ENCODE measurements around the gene MFSD6.
A peak's percentile ranks its signal among the peaks of the same experiment; 100 is the strongest.
"Not testable (repeated sequence)": the region's sequence is repeated elsewhere in the genome, so short reads cannot be mapped to it uniquely, and the experiment has no call there.

Gene MFSD6

DNA sequence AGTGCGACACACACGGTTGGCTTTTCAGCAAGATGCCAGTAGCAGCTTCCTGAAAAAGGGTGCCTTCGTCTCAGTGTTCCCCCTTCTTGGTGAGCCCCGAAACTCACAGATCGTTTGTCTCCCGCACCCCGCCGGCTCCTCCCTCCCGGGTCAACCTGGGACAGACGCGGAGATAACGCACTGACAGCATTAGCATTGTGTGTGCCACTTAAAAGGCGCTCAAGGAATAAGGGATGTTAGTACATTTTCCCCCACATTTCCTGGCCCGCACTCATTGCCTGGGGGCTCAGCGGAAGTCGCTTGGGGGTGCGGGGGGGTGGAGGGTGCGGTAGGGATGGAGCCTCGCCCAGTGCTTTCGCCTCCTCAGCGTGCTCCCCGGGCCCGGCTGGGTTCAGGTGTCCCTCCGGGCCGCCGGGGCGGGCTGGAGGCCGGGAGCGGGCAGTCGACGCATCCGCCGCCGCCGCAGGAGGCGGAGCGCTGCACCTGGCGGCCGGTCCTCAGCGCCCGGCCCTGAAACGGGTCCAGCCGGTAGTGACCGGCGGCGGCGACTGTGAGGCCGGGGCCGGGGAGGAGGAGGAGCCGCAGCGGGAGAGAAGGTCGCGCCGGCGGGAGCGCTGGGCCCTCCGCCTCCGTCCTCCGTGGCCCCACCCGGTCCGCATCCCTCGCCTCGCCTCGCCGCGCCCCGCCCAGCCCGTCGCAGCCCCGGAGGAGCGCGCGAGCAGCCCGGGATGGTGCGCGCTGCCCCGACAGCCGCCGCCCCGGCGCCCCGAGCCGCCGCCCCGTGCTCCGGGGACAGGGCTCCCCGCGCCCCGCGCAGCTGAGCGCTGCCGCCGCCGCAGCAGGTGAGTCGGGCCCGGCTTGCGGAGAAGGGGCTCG is at the start of gene MFSD6:
TSS of gene MFSD6 (plus strand) at position 694 of the 876 bp plus-strand sequence. CDS start 27,675 bp downstream, outside the sequence.
- peak; percentile 37 to 44 for DNase-seq (ENCODE audit: low read depth in 1 of 2, low spot score in 1 of 2)

DNA sequence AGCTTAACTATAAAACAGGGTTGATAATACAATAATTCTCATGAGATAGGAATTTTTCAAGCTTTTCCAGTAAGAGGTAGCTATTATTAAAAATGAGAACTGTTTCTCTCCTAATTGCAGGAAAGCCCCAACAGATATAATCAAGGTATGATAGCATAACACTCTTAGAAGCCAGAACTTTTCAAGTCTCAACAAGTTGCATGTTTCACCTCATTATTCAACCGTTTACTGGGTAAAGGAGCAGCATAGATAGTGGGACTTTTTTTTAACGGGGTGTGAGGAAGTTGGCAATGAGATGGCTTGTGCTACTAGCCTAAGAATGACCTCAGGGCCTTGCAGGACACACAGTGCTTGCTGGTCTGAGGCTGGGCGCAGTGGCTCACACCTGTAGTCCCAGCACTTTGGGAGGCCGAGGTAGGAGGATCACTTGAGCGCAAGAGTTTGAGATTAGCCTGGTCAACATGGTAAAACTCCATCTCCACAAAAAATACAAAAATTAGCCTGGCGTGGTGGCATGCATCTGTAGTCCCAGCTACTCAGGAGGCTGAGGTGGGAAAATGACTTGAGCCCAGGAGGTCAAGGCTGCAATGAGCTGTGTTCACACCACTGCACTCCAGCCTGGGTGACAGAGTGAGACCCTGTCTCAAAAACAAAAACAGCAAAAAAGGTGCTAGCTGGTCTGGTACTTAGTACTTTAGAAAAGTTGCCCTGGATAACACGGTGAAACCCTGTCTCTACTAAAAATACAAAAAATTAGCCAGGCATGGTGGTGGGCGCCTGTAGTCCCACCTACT is 49.3 kb upstream of the MFSD6 start:
- not testable (repeated sequence) for DNase-seq (ENCODE audit: low read depth in 1 of 2, low spot score in 1 of 2)

DNA sequence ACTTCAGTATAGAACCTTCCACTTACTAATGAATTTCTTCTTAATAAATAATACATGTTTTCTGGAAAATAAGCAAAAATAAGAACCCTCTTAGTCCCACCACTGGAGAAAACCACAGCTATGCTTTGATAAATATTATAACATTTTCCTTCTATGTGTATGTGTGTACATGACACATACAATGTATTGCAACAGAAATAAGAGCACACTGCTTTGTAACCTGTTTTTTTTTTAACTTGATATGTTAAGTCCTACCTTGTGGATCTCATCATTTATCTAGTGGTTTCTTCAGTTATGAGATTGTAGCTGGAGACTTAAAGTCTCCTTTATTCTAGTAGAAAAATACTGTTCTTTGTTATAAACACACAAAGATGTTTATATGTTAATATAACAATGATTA is 47.6 kb upstream of the MFSD6 start:
- no peak for DNase-seq (ENCODE audit: low read depth in 1 of 2, low spot score in 1 of 2)

DNA sequence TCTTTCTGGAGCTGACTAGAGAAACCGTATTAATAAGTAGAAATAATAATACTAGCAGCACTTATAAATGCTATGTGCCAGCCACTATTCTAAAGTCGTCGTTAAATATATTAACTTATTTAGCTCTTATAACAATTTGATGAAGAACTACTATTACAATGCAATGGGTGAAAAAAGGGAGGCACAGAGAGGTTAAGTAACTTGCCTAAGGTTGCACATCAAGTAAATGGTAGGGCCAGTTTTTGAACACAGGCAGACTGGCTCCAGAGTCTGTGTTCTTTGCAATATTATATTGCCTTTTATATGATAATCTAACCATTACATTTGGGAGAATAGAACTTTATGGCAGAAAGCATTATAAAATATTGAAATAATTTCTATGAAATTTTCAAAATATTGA is 47.2 kb upstream of the MFSD6 start:
- DNase-seq (ENCODE audit: low read depth in 1 of 2, low spot score in 1 of 2), result no peak

DNA sequence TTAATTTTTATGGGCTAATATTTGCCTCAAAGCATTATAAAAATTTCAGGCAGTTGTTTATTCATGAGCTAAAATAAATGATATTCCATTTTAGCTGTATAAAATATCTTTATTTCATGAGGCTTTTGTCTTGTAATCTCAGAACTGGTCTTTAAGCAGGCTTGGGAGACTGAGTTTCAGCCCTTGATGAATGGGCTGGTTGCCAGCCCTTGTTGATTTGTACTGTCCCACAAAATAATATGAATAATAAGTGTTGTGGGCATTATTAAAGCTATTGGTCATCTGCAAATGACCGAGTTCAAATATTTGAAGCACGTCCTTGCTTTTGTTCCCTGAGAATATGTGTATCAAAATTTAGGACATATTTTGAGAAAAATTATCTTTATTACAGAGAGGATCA is 46.6 kb upstream of the MFSD6 start:
- DNase-seq (ENCODE audit: low read depth in 1 of 2, low spot score in 1 of 2), result no peak

DNA sequence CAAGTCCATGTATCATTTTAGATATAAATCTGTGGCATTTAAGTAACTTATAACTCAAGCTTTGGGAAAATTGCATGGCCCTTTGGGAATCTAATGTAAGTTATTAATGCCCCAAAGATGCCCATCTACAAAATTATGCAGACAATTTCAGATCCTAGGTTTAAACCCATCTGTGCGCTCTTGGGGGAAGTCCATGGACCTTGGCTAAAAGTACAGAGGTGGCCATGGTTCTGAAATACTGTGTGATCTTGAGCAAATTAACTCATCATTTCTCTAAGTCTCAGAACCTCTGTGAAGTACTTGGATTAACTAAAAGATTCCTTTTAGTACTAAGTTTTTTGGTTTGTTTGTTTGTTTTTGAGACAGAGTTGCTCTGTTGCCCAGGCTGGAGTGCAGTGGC is 45.3 kb upstream of the MFSD6 start:
- no peak for DNase-seq (ENCODE audit: low read depth in 1 of 2, low spot score in 1 of 2)

DNA sequence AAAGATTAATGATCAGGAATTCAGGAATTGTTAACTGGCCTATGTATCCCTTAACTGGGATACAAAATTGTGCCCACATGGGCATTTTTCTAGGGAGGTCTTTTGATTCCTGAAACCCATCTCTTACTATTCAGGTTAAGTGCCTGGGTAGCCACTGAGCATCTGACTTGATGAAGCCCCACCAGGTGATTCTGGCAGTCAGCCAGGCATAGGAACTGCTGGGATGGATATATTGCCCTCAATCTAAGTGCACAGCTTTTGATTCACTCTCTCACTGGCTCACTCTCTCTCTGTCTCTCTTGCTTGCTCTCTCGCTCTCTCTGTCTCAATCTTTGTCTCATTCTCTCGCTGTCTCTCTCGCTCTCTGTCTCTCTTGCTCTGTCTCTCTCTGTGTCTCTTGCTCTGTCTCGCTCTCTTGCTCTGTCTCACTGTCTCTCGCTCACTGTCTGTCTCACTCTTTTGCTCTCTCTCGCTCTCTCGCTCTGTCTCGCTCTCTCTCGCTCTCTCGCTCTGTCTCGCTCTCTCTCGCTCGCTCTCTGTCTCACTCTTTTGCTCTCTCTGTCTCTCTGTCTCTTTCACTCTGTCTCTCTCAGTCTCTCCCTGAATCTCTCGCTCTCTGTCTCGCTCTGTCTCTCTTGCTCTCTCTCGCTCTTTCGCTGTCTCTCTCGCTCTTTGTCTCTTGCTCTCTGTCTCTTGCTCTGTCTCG is 42.5 kb upstream of the MFSD6 start:
- no peak for DNase-seq (ENCODE audit: low read depth in 1 of 2, low spot score in 1 of 2)

DNA sequence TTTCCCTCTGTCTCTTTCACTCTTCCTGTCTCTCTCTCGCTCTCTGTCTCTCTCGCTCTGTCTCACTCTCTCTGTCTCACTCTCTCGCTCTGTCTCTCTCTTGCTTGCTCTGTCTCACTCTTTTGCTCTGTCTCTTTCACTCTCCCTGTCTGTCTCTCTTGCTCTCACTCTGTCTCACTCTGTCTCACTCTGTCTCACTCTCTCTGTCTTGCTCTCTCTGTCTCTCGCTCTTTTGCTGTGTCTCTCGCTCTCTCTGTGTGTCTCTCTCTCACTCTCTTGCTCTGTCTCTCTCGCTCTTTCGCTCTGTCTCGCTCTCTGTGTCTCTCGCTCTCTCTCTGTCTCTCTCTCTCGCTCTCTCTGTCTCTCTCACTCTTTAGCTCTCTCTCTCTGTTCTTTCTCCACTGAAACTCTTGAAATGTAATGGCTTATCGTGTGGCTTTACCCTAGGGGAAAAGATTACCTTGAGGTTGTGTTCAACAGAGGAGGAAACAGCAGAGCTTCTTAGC is 41.9 kb upstream of the MFSD6 start:
- DNase-seq (ENCODE audit: low read depth in 1 of 2, low spot score in 1 of 2), result no peak

DNA sequence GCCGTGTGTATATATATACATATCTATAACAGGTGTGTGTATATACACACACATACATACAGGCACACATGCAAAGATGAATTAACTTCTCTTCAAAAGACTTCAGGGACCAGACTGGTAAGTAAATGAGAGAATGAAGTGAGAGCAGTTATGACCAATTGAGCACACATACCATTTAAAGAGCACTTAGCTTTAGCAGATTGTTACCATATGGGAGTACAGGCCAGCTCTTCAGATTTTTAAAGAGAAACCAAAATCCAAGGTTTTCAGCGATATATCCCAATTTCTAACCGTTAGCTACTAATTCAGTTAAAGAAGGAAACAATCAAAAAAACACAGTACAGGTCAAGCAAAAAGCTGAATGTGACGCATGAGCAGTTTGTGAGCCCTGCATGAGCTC is 41.1 kb upstream of the MFSD6 start:
- DNase-seq (ENCODE audit: low read depth in 1 of 2, low spot score in 1 of 2), result no peak

DNA sequence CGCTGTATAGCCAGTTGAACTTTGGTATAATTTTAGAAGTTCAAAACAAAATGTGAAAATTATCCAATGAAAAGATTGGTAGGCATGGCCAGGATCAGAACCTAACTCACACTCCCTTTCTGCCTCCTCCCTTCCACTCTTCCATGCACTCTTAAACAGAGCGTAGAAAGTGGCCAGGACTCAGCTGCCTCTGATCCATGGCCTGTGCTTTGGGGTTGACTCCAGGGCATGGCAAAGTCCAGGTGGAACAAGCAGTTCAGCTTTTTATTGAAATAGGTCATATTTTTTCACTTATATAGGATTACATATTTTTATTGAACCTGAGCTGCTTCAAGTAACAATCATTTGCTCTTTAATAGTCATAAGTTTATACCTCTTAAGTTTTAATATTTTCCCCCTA is 38.5 kb upstream of the MFSD6 start:
- no peak for DNase-seq (ENCODE audit: low read depth in 1 of 2, low spot score in 1 of 2)

DNA sequence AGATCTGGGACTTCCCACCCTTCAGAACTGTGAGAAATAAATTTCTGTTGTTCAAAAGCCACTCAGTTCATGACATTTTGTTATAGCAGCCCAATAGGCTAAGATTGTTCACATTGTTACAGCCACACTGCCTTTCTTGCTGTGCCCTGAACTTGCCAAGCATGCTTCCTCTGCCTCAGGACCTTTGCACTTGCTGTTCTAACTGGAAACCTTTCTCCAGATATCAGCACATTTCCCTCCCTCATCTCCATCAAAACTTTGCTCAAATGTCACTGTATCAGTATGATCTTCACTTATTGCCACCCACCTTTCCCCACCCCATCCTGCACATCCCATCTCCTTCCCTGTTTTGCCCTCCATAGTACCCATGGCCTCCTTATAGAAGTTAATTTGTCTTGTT is 32.1 kb upstream of the MFSD6 start:
- no peak for DNase-seq (ENCODE audit: low read depth in 1 of 2, low spot score in 1 of 2)

DNA sequence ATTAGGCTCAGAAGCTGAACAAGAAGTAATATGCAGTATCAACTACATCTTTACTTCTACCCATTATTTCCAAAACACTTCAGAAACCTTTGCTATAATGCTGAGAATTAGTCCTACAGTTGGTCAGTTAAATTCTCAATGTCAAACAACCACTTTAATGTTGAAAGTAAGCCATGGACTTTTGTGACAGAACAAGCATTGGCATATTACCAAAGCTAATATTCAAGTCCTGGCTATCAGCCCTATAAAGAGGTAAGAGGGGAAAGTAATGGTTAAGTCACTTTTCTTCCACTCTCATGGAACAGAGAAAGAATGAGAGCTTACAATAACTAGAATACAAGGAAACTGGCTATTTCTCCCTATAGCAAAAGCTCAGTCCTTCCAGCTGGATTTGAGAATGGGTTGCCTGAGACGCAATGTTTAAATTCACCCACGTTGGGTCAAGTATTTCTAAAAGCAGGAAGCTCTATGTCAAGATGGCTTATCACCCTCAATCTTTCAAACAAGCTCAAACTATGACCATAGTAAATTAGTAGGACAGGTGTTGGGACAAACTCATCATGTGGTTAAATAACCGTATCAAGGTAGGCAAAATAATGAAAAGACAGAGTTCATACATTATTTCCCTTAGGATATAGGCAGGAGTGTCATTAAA is 31.4 kb upstream of the MFSD6 start:
- DNase-seq (ENCODE audit: low read depth in 1 of 2, low spot score in 1 of 2), result no peak

DNA sequence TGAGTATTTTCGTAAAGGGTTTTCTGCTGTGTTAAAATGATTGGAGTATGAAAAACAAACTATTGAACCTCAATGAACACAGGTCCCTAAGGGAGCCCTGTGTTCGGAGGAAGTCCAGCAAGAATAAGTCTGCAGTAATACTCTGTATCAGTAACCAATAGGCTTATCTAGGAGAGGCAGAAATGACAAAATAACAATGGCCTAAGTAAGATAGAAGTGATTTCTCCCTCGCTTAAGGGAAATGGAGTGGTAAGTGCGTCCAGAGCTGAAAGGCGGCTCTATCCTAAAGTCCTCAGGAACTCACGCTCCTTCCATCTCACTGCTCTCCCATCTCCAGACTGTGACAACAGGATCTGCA is 29.3 kb upstream of the MFSD6 start:
- no peak for DNase-seq (ENCODE audit: low read depth in 1 of 2, low spot score in 1 of 2)

DNA sequence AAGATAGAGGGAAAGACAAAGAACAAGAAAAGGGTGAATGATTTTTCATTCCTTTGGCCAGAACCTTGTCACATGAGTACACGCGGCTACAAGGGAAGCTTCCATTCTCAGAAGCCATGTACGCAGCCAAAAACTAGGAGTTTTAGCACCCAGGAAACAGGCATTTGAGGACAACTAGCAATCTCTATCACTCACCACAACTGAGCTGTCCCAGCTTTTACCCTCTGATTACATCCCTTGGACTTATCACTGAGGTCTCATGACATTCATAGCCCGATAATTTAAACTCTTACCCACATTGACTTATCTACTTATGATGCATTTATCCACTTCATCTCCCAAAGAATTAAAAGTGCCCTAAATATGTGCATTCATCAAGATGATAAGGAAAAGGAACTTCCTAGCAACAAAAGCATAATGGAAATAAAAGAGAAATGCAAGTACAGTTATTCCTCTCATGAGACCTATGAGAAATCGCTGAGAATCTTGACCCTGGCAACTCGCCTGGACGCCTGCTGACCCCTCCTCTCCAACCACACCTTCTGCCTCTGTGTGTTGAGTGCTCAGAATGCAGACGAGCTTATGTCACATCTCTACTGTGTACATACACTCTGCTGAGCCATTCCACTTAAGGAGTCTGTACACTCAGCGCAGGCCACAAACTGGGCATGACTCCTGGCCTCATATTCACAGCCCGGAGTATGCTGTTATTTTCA is 28.7 kb upstream of the MFSD6 start:
- no peak for DNase-seq (ENCODE audit: low read depth in 1 of 2, low spot score in 1 of 2)

DNA sequence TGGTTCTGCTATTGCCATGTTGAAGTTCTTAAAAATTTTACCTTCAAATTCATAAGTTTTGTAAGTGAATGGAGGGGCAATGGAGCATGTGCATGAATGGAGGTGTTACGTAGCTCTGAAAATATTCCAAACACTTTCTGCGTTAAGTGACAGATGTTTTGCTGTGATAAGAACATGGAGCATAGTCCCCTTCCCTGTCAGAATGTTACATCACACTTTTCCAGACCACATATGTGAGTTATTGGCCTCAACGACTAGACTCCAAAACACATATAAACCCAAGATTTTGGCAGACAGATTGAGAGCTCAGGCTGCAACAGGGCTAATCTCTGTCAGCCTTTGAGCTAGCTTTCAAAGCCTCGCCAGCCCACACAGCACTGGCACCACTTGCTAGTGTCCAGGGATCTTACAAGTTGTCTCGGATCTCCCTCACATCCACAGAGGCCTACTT is 27.2 kb upstream of the MFSD6 start:
- DNase-seq (ENCODE audit: low read depth in 1 of 2, low spot score in 1 of 2), result no peak

DNA sequence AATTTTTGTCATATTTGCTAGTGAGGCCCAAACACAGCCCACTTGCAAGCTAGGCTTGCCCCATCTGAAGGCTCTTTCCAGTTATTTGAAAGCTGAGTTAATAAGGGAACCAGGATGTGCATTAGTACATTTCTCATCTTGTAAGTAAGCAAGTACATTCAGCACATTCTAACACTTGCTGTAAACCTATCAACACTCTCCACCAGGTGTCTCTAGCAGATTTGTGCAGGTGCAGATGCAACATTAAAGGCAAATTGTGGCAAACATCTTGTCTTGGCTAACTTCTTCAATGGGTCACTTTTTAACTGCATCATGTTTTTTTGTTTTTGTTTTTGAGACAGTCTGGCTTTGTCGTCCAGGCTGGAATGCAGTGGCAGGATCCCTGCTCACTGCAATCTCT is 25.3 kb upstream of the MFSD6 start:
- DNase-seq (ENCODE audit: low read depth in 1 of 2, low spot score in 1 of 2), result no peak

DNA sequence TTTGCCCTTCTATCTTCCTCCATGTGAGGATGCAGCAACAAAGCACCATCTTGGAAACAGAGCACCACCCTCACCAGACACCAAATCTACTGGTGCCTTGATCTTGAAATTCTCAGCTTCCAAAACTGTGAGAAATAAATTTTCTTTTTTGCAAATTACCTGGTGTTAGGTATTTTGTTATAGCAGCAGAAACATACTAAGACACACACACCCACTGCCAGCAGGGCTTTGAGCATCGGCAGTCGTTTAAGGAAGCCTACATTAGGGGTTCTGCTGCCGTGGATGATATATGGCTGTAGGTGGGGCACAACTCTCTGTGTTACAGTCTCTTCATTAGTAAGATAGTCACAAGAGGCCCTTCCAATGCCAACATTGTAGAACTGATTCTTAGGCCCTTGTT is 20.7 kb upstream of the MFSD6 start:
- DNase-seq (ENCODE audit: low read depth in 1 of 2, low spot score in 1 of 2), result no peak

DNA sequence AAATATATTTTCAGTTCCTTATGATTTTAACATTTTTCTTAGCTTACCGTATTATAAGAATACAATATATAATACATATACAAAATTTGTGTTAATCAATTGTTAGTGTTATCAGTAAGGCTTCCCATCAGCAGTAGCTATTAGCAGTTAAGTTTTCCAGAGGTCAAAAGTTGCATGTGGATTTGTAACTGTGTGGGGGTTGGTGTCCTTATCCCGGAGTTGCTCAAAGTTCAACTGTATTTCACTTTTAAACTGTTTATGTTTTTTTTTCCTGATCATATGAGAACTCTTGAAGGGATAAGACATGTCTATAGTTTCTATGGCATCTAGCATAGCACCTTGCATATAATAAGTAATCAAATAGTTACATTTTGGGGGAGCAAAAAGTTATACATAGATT is 11.9 kb upstream of the MFSD6 start:
- DNase-seq (ENCODE audit: low read depth in 1 of 2, low spot score in 1 of 2), result no peak

DNA sequence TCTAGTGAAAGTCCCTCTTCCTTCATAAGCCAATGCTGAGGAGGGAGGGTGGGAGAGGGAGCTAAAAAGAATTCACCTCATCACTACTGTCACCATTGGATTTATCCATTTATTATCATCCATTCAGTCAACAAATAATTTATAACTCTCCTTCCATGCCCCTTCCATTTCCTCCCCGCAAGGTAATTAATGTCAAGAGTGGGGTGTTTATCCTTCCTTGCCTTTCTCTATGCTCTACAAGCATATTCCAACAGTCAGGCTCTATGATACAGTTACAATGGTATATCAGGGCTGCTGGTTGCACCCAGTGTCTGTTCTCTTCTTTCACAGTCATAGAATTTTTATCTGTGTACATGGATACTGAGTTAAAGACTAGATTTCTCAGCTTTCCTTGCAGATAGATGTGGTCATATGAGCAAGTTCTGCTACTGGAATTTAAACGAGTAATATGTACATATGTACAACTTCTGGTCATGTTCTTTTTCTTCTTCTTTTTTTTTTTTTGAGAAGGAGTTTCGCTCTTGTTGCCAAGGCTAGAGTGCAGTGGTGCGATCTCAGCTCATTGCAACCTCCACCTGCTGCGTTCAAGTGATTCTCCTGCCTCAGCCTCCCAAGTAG is 5.1 kb upstream of the MFSD6 start:
- DNase-seq (ENCODE audit: low read depth in 1 of 2, low spot score in 1 of 2), result no peak

DNA sequence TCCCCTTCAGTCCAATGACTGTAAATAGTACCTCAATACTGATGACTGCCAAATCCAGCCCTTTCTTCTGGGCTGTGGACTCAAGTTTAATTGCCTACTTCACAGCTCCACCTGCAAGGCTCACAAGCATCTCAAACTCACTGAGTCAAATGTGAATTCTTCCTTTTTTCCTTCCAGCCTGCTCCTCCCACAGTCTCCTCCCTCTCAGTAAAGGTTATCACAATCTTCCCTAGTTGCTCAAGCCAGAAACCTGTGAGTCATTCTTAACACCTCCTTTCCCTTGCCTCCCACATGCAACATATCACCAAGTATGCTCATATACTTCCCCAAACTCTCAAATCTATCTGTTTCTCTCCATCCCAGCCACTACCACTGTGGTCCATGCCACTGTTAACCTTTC is 3.7 kb upstream of the MFSD6 start:
- DNase-seq (ENCODE audit: low read depth in 1 of 2, low spot score in 1 of 2), result no peak

Data from stimulated activated CD4-positive, alpha-beta T cell treated with anti-CD3 and anti-CD28 coated beads, Interleukin-15, amount 100 ng/mL, for 1 hour (primary cell).